ENCODE measurements around the gene DSG2.

DNA sequence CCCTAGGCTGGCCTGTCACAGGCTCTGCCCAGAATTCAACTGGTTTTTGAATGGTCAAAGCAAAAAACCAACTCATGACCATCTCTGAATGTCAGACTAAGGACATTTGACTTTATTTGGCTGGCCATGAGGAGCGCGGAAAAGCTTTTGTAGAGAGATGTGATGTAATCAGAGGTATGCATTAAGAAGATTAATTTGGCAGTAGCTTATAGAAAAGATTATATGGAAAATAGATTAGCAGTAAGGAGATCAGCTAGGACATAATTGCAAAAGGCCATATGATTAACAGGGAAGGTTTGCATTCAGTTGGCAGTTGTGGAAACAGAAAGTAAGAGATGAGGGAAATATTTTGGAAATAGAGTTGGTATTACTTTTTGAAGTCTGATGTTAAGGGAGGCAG is 81.4 kb downstream of the DSG2 start:
- TF ChIP-seq CTCF (IDR thresholded peaks at IDR 0.05; ENCODE audit: poor library complexity) (no peak), EZH2 (IDR thresholded peaks at IDR 0.05; ENCODE audit: borderline replicate concordance) (no peak), EZH2phosphoT487 (IDR thresholded peaks at IDR 0.05; ENCODE audit: low read depth, severe bottlenecking, unreplicated experiment) (no peak)
